ENCODE data around the gene POU2AF1.

POU2AF1 gene

GRCh38 chr11:111416231-111416960 is 37.3 kb upstream of the POU2AF1 start:
- Histone ChIP-seq H3K9ac (no peak overlapping the region), H3K27ac (peak overlapping the region; percentile 97)

GRCh38 chr11:111414936-111415335 is 35.9 kb upstream of the POU2AF1 start:
- Histone ChIP-seq H3K27ac (peak overlapping the region; percentile 97), H3K9me3 (ENCODE audit: control insufficient read depth, low read length) (no peaks in the 10 kb centered on the region), H3K4me3 (ENCODE audit: low read depth, low read length) (no peak overlapping the region), H3K36me3 (ENCODE audit: control insufficient read depth, insufficient read depth, low read length) (no peaks in the 10 kb centered on the region), H3K27me3 (ENCODE audit: control insufficient read depth, insufficient read depth, low read length) (no peaks in the 10 kb centered on the region), H3K79me2 (no peaks in the 10 kb centered on the region), H3K4me1 (peaks cover 39% of the 10 kb centered on the region), H2AFZ (peak overlapping the region; percentile 69), H3K9ac (no peak overlapping the region), H3K4me2 (ENCODE audit: low read length) (no peak overlapping the region)
- no peak for TF ChIP-seq CTCF (IDR thresholded peaks at IDR 0.05)

More at GRCh38 chr11:111416231-111416960, 37.3 kb upstream of the POU2AF1 start:
- Histone ChIP-seq H3K4me2 (ENCODE audit: low read length) (peak overlapping the region; percentile 72), H3K27me3 (ENCODE audit: control insufficient read depth, insufficient read depth, low read length) (no peaks in the 10 kb centered on the region), H3K4me3 (ENCODE audit: low read depth, low read length) (no peak overlapping the region), H3K36me3 (ENCODE audit: control insufficient read depth, insufficient read depth, low read length) (no peaks in the 10 kb centered on the region), H3K9me3 (ENCODE audit: control insufficient read depth, low read length) (no peaks in the 10 kb centered on the region), H2AFZ (peak overlapping the region; percentile 53), H3K4me1 (peaks cover 39% of the 10 kb centered on the region), H3K79me2 (no peaks in the 10 kb centered on the region)
- no peak for TF ChIP-seq CTCF (IDR thresholded peaks at IDR 0.05)

GRCh38 chr11:111414267-111414931 is 35.3 kb upstream of the POU2AF1 start:
- Histone ChIP-seq H3K4me3 (ENCODE audit: low read depth, low read length) (no peak overlapping the region), H3K36me3 (ENCODE audit: control insufficient read depth, insufficient read depth, low read length) (no peaks in the 10 kb centered on the region), H3K79me2 (no peaks in the 10 kb centered on the region), H3K27me3 (ENCODE audit: control insufficient read depth, insufficient read depth, low read length) (no peaks in the 10 kb centered on the region), H3K4me1 (peaks cover 34% of the 10 kb centered on the region), H3K9ac (no peak overlapping the region), H2AFZ (peak overlapping the region; percentile 69), H3K27ac (peak overlapping the region; percentile 97), H3K4me2 (ENCODE audit: low read length) (peak overlapping the region; percentile 22), H3K9me3 (ENCODE audit: control insufficient read depth, low read length) (no peaks in the 10 kb centered on the region)
- TF ChIP-seq CTCF (IDR thresholded peaks at IDR 0.05), result no peak

- no peak overlapping the region for H3K4me3 ChIP-seq (ENCODE audit: low read depth, low read length)
- H3K79me2 ChIP-seq, result no peaks in the 10 kb centered on the region
- H3K27me3 ChIP-seq (ENCODE audit: control insufficient read depth, insufficient read depth, low read length), result no peaks in the 10 kb centered on the region
- H3K4me1 ChIP-seq, result peaks cover 28% of the 10 kb centered on the region
- no peak overlapping the region for H3K4me2 ChIP-seq (ENCODE audit: low read length)
- no peak overlapping the region for H3K9ac ChIP-seq
- no peaks in the 10 kb centered on the region for H3K36me3 ChIP-seq (ENCODE audit: control insufficient read depth, insufficient read depth, low read length)
- no peak overlapping the region for H2AFZ ChIP-seq
- no peak for TF ChIP-seq CTCF (IDR thresholded peaks at IDR 0.05)
- peak overlapping the region; percentile 97 for H3K27ac ChIP-seq
- H3K9me3 ChIP-seq (ENCODE audit: control insufficient read depth, low read length), result no peaks in the 10 kb centered on the region
These were observed 34.8 kb upstream of the POU2AF1 start for GRCh38 chr11:111413849-111414248.
